Glutamatergic neuron (in vitro differentiated cells): ENCODE data around the gene SERPINA5. TPM values are rescaled to one million over a fixed set of nuclear protein-coding genes. Genes with fewer than 3 reads are reported as not detected.
"Not testable (repeated sequence)": the region's sequence is repeated elsewhere in the genome, so short reads cannot be mapped to it uniquely, and the experiment has no call there.

Source experiments
- DNase-seq: peaks from one replicate; pipeline ENCODE4 v3.0.0; 2022
- H3K27ac Mint-ChIP-seq: one replicate; pipeline ENCODE4 v1.8.0; 2020; ENCODE audit warnings: mild to moderate bottlenecking, mixed read lengths, inconsistent platforms; ENCODE audit not compliant: unreplicated experiment
- H3K27me3 Mint-ChIP-seq: one replicate; pipeline ENCODE4 v1.8.0; 2020; ENCODE audit warnings: mild to moderate bottlenecking, moderate library complexity, mixed read lengths, inconsistent platforms; ENCODE audit not compliant: unreplicated experiment
- H3K36me3 Mint-ChIP-seq: one replicate; pipeline ENCODE4 v1.8.0; 2020; ENCODE audit warnings: mild to moderate bottlenecking, mixed read lengths, inconsistent platforms; ENCODE audit not compliant: unreplicated experiment
- H3K4me1 Mint-ChIP-seq: one replicate; pipeline ENCODE4 v1.8.0; 2020; ENCODE audit warnings: mild to moderate bottlenecking, low read depth, mixed read lengths, inconsistent platforms; ENCODE audit not compliant: unreplicated experiment
- H3K4me3 Mint-ChIP-seq: one replicate; pipeline ENCODE4 v1.8.0; 2020; ENCODE audit warnings: mild to moderate bottlenecking, mixed read lengths, inconsistent platforms; ENCODE audit not compliant: unreplicated experiment
- H3K9me3 Mint-ChIP-seq: one replicate; pipeline ENCODE4 v1.8.0; 2020; ENCODE audit warnings: mild to moderate bottlenecking, moderate library complexity, mixed read lengths, inconsistent platforms; ENCODE audit not compliant: unreplicated experiment
- CTCF ChIP-seq: fragments of 200-600 bp; sonication (generic); IDR thresholded peaks from one replicate; pipeline ENCODE4 v1.5.0; 2021; ENCODE audit not compliant: partially characterized antibody, unreplicated experiment
- total RNA-seq: library from RNA; stranded (reverse); fragmentation: NEBNext Ultra II Directional; extraction: Animal tissue kit (Norgen Biotek cat#: 25700); gene quantifications from one replicate; pipeline ENCODE4 v1.2.1, GENCODE V29; 2021; ENCODE audit not compliant: unreplicated experiment

SERPINA5 gene
- total RNA-seq, 1 donor from 2014 or later = not detected

- Mint-ChIP-seq H3K36me3 (peaks cover 9% of the 10 kb centered on the region), H3K4me1 (no peaks in the 10 kb centered on the region)
- no peak for TF ChIP-seq CTCF
These were observed 50.5 kb downstream of the SERPINA5 start for GRCh38 chr14:94631536-94632304.

GRCh38 chr14:94632305-94632590, 51.0 kb downstream of the SERPINA5 start:
- Mint-ChIP-seq H3K27ac (no peak overlapping the region), H3K9me3 (peaks cover 3% of the 10 kb centered on the region), H3K27me3 (no peaks in the 10 kb centered on the region), H3K36me3 (peaks cover 9% of the 10 kb centered on the region), H3K4me1 (no peaks in the 10 kb centered on the region), H3K4me3 (no peak overlapping the region)
- no peak for TF ChIP-seq CTCF
- DNase-seq = no peak

More at GRCh38 chr14:94631536-94632304, 50.5 kb downstream of the SERPINA5 start:
- no peak for DNase-seq
- H3K27ac Mint-ChIP-seq = no peak overlapping the region
- H3K4me3 Mint-ChIP-seq = no peak overlapping the region
- H3K9me3 Mint-ChIP-seq = peaks cover 3% of the 10 kb centered on the region
- no peaks in the 10 kb centered on the region for H3K27me3 Mint-ChIP-seq

GRCh38 chr14:94633121-94633520, 51.9 kb downstream of the SERPINA5 start:
- Mint-ChIP-seq H3K9me3 (peaks cover 3% of the 10 kb centered on the region), H3K27ac (no peak overlapping the region), H3K36me3 (peaks cover 9% of the 10 kb centered on the region), H3K4me3 (no peak overlapping the region), H3K4me1 (no peaks in the 10 kb centered on the region), H3K27me3 (peaks cover 4% of the 10 kb centered on the region)
- DNase-seq = no peak
- TF ChIP-seq CTCF = no peak

- H3K9me3 Mint-ChIP-seq = peaks cover 3% of the 10 kb centered on the region
- H3K27ac Mint-ChIP-seq = no peak overlapping the region
- H3K4me1 Mint-ChIP-seq = no peaks in the 10 kb centered on the region
- TF ChIP-seq CTCF = no peak
- peaks cover 6% of the 10 kb centered on the region for H3K27me3 Mint-ChIP-seq
- H3K36me3 Mint-ChIP-seq = peaks cover 9% of the 10 kb centered on the region
- DNase-seq = no peak
- no peak overlapping the region for H3K4me3 Mint-ChIP-seq
These were observed 53.9 kb downstream of the SERPINA5 start for GRCh38 chr14:94635154-94635553.

- TF ChIP-seq CTCF = no peak
- Mint-ChIP-seq H3K9me3 (no peaks in the 10 kb centered on the region), H3K27me3 (peaks cover 8% of the 10 kb centered on the region), H3K4me1 (no peaks in the 10 kb centered on the region), H3K27ac (no peak overlapping the region), H3K4me3 (no peak overlapping the region), H3K36me3 (peaks cover 4% of the 10 kb centered on the region)
- no peak for DNase-seq
These were observed 55.7 kb downstream of the SERPINA5 start for GRCh38 chr14:94636744-94637412.

GRCh38 chr14:94637814-94638213, 56.6 kb downstream of the SERPINA5 start:
- not testable (repeated sequence) for H3K27ac Mint-ChIP-seq, H3K4me3 Mint-ChIP-seq, H3K9me3 Mint-ChIP-seq, H3K36me3 Mint-ChIP-seq, H3K4me1 Mint-ChIP-seq, DNase-seq, H3K27me3 Mint-ChIP-seq
